Measurements from ENCODE around the gene DNAH9. TPM values are rescaled to one million over a fixed set of nuclear protein-coding genes. Genes with fewer than 3 reads are reported as not detected.

The DNAH9 gene
- total and polyA plus RNA-seq, 2 donors (not counting 1 experiment from before 2014, with no cell fraction given), result not detected

- Histone ChIP-seq H3K4me1 (ENCODE audit: control insufficient read depth in 2 of 2, insufficient read depth in 2 of 2, low read length in 2 of 2) (no peaks in the 10 kb centered on the region), H3K36me3 (replicated peaks in 1 of 2; ENCODE audit: control extremely low read depth in 1 of 2, control insufficient read depth in 1 of 2, extremely low read depth in 1 of 2, insufficient read depth in 2 of 2, low read length in 1 of 2) (no peaks in the 10 kb centered on the region), H3K4me2 (replicated peaks; ENCODE audit: low read depth, low read length, poor library complexity, severe bottlenecking) (no peak overlapping the region), H4K20me1 (ENCODE audit: control insufficient read depth, insufficient read depth, low read length, poor library complexity, severe bottlenecking) (no peaks in the 10 kb centered on the region), H3K9me3 (ENCODE audit: control extremely low read depth in 1 of 3, control insufficient read depth in 2 of 3, insufficient read depth in 1 of 3, low read length in 2 of 3) (peaks cover 0 to 15% (median 10%) of the 10 kb centered on the region in 3 donors), H3K27ac (ENCODE audit: low read length in 2 of 2) (no peak overlapping the region), H3K9ac (ENCODE audit: low read length) (no peak overlapping the region), H3K27me3 (replicated peaks in 1 of 4; ENCODE audit: control extremely low read depth in 1 of 4, control insufficient read depth in 3 of 4, insufficient read depth in 4 of 4, low read length in 3 of 4) (no peaks in the 10 kb centered on the region), H3K79me2 (ENCODE audit: control insufficient read depth, insufficient read depth, low read length) (no peaks in the 10 kb centered on the region), H2AFZ (ENCODE audit: insufficient read depth, low read depth, low read length, poor library complexity, severe bottlenecking) (no peak overlapping the region), H3K4me3 (ENCODE audit: control extremely low read depth in 1 of 5, extremely low read depth in 1 of 5, insufficient read depth in 1 of 5, low read depth in 2 of 5, low read length in 4 of 5) (no peak overlapping the region)
- TF ChIP-seq CTCF (IDR thresholded peaks at IDR 0.05) (no peak), EZH2 (IDR thresholded peaks at IDR 0.05; ENCODE audit: borderline replicate concordance, insufficient read depth, low read depth, low read length, poor library complexity, severe bottlenecking) (no peak)
- DNase-seq (no peak), ATAC-seq (ENCODE audit: low read depth) (no peak)
- H3K27me3 Mint-ChIP-seq, result no peaks in the 10 kb centered on the region
- 87% methylated on average over 6 of the region's 7 CpGs for WGBS (ENCODE audit: insufficient coverage)
- H3K4me3 Mint-ChIP-seq, result no peak overlapping the region
- H3K9me3 Mint-ChIP-seq (ENCODE audit: insufficient read depth), result peaks cover 6% of the 10 kb centered on the region
- ChIA-PET POLR2A (no interaction called here), CTCF (no interaction called here)
- no peak overlapping the region for H3K27ac Mint-ChIP-seq
- H3K4me1 Mint-ChIP-seq, result no peaks in the 10 kb centered on the region
- intact Hi-C loops (cut with micrococcal nuclease), result no loop called here
Observed at GRCh38 chr17:11950771-11951519, 352.7 kb downstream of the DNAH9 start.

GRCh38 chr17:11952610-11953009, 354.3 kb downstream of the DNAH9 start:
- no peak overlapping the region for H3K27ac ChIP-seq (ENCODE audit: low read length in 2 of 2)
- no peak overlapping the region for H3K4me3 ChIP-seq (ENCODE audit: control extremely low read depth in 1 of 5, extremely low read depth in 1 of 5, insufficient read depth in 1 of 5, low read depth in 2 of 5, low read length in 4 of 5)
- ChIA-PET CTCF (no interaction called here), POLR2A (interaction anchor here (0.7 kb wide), 1 partner anchor 45 kb away, joined by 4 read pairs; the partner anchor contains the start of gene ZNF18)
- H3K36me3 ChIP-seq (replicated peaks in 1 of 2; ENCODE audit: control extremely low read depth in 1 of 2, control insufficient read depth in 1 of 2, extremely low read depth in 1 of 2, insufficient read depth in 2 of 2, low read length in 1 of 2), result no peaks in the 10 kb centered on the region
- H3K4me2 ChIP-seq (replicated peaks; ENCODE audit: low read depth, low read length, poor library complexity, severe bottlenecking), result no peak overlapping the region
- no peaks in the 10 kb centered on the region for H3K27me3 ChIP-seq (replicated peaks in 1 of 4; ENCODE audit: control extremely low read depth in 1 of 4, control insufficient read depth in 3 of 4, insufficient read depth in 4 of 4, low read length in 3 of 4)
- peaks cover 0 to 15% (median 10%) of the 10 kb centered on the region in 3 donors for H3K9me3 ChIP-seq (ENCODE audit: control extremely low read depth in 1 of 3, control insufficient read depth in 2 of 3, insufficient read depth in 1 of 3, low read length in 2 of 3)
- no peak overlapping the region for H2AFZ ChIP-seq (ENCODE audit: insufficient read depth, low read depth, low read length, poor library complexity, severe bottlenecking)
- intact Hi-C loops (cut with micrococcal nuclease), result no loop called here
- H3K27me3 Mint-ChIP-seq, result no peaks in the 10 kb centered on the region
- WGBS (ENCODE audit: insufficient coverage), result 100% methylated on average over 1 of the region's 3 CpGs
- H3K79me2 ChIP-seq (ENCODE audit: control insufficient read depth, insufficient read depth, low read length), result no peaks in the 10 kb centered on the region
- no peak for DNase-seq
- no peaks in the 10 kb centered on the region for H3K4me1 Mint-ChIP-seq
- ATAC-seq (ENCODE audit: low read depth), result no peak
- no peak overlapping the region for H3K9ac ChIP-seq (ENCODE audit: low read length)
- TF ChIP-seq CTCF (IDR thresholded peaks at IDR 0.05), result no peak
- no peak for TF ChIP-seq EZH2 (IDR thresholded peaks at IDR 0.05; ENCODE audit: borderline replicate concordance, insufficient read depth, low read depth, low read length, poor library complexity, severe bottlenecking)
- H3K27ac Mint-ChIP-seq, result no peak overlapping the region
- H3K4me3 Mint-ChIP-seq, result no peak overlapping the region
- H3K4me1 ChIP-seq (ENCODE audit: control insufficient read depth in 2 of 2, insufficient read depth in 2 of 2, low read length in 2 of 2), result no peaks in the 10 kb centered on the region
- H4K20me1 ChIP-seq (ENCODE audit: control insufficient read depth, insufficient read depth, low read length, poor library complexity, severe bottlenecking), result no peaks in the 10 kb centered on the region
- H3K9me3 Mint-ChIP-seq (ENCODE audit: insufficient read depth), result peaks cover 6% of the 10 kb centered on the region
